AG04450 (cell line): ENCODE measurements around the gene ABCA7. TPM values are rescaled to one million over a fixed set of nuclear protein-coding genes. Genes with fewer than 3 reads are reported as not detected.
"Not testable (repeated sequence)": the region's sequence is repeated elsewhere in the genome, so short reads cannot be mapped to it uniquely, and the experiment has no call there.

Experiments used
- CTCF ChIA-PET: fragments of 300-600, 350-600 bp; formaldehyde crosslinking; extraction: SDS; loops from one replicate; lab custom pipeline; 2022; ENCODE audit warnings: antibody characterized with exemption, inconsistent platforms; lab: Charles Lee
- POLR2A ChIA-PET: fragments of 350-600 bp; formaldehyde crosslinking; extraction: SDS; loops from one replicate; lab custom pipeline; 2021; ENCODE audit warnings: antibody characterized with exemption, inconsistent platforms; lab: Yijun Ruan, JAX
- DNase-seq: peaks from one replicate; pipeline ENCODE4 v3.0.0-alpha.2; 2011; ENCODE audit warnings: low read depth, low spot score
- H3K27ac ChIP-seq: one replicate; pipeline ENCODE4 v1.5.1; 2012; ENCODE audit warnings: low read depth, low read length, control low read depth
- H3K27me3 ChIP-seq: one replicate; pipeline ENCODE4 v1.6.0; 2012; ENCODE audit warnings: low read length; ENCODE audit not compliant: control insufficient read depth, insufficient read depth
- H3K4me3 ChIP-seq: 2 replicates; pipeline ENCODE4 v1.5.1; 2011; ENCODE audit warnings: mild to moderate bottlenecking, low read depth, low read length, control low read depth
- H3K9me3 ChIP-seq: 2 replicates; pipeline ENCODE4 v1.5.1; 2012; ENCODE audit warnings: low read length; ENCODE audit not compliant: control insufficient read depth, insufficient read depth
- polyA plus RNA-seq: library from polyadenylated mRNA; depleted of rRNA; stranded (reverse); fragments of >200 nt; gene quantifications from 2 replicates; pipeline ENCODE4 v1.2.3, GENCODE V29; 2011; rRNA removed
- small RNA-seq: library from RNA; depleted of rRNA; stranded (forward); fragments of <200 nt; gene quantifications from one replicate; pipeline ENCODE3, GENCODE V24; 2012; ENCODE audit warnings: low read depth; ENCODE audit not compliant: insufficient read length
- TF ChIP-seq, protein P1 (sequence below): IDR thresholded peaks from 2 replicates; pipeline ENCODE4 v1.5.1; 2011; ENCODE audit warnings: low read depth, low read length, control low read depth, inconsistent platforms

Gene ABCA7
- polyA plus RNA-seq, 1 experiment: 1.6 TPM

DNA sequence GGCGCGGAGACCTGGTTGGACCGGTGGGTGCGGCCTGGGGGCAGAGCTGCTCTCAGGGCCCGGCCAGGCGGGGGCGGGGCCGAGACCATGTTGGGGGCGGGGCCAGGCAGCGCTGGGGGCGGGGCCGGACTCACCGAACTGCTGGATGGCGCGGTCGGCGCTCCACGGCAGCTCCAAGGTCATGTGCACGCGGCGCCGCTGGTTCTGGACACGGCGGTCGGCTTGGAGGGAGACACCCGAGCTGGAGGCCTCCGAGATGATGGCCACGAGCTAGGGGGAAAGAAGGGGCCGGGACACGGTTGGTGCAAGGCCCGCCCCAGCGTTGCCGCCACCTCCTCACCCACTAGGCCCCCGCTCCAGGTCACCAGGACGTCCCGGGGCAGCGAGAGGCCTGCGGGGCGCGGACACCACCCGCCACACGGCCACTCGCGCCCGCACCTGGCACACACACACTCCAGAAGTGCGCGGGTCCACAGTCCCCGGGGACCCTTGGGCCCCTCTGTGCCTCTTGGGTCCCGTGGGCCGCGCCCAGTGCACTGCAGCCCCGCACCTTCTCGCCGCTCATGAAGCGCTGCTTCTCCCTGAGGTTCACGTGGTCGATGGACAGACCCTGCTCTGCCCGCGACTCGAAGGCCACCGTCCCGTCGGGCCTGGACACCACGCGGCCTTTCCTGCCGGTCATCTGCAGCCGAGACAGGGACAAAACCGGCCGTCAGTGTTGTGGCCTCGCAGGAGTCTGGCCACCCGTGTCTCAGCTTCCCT, 72.5 kb downstream of the ABCA7 start:
- no peak for DNase-seq
- H3K27ac ChIP-seq: no peak overlapping the region
- CTCF ChIA-PET: interaction anchor here (1.1 to 3.6 kb wide), 11 partner anchors 9 to 161 kb away, joined by 3 to 52 read pairs (median 6); partner anchors contain the start of genes ATP5F1D and GPX4
- no peaks in the 10 kb centered on the region for H3K27me3 ChIP-seq
- H3K4me3 ChIP-seq: no peak overlapping the region
- H3K9me3 ChIP-seq: peaks cover 22% of the 10 kb centered on the region; the same call in 1 of the 2 replicates
- POLR2A ChIA-PET: interaction anchor here (0.6 to 1.5 kb wide), 4 partner anchors 9 to 141 kb away, joined by 3 to 22 read pairs (median 6); partner anchors contain the start of gene GPX4
- TF ChIP-seq, protein P1, sequence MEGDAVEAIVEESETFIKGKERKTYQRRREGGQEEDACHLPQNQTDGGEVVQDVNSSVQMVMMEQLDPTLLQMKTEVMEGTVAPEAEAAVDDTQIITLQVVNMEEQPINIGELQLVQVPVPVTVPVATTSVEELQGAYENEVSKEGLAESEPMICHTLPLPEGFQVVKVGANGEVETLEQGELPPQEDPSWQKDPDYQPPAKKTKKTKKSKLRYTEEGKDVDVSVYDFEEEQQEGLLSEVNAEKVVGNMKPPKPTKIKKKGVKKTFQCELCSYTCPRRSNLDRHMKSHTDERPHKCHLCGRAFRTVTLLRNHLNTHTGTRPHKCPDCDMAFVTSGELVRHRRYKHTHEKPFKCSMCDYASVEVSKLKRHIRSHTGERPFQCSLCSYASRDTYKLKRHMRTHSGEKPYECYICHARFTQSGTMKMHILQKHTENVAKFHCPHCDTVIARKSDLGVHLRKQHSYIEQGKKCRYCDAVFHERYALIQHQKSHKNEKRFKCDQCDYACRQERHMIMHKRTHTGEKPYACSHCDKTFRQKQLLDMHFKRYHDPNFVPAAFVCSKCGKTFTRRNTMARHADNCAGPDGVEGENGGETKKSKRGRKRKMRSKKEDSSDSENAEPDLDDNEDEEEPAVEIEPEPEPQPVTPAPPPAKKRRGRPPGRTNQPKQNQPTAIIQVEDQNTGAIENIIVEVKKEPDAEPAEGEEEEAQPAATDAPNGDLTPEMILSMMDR: no peak

DNA sequence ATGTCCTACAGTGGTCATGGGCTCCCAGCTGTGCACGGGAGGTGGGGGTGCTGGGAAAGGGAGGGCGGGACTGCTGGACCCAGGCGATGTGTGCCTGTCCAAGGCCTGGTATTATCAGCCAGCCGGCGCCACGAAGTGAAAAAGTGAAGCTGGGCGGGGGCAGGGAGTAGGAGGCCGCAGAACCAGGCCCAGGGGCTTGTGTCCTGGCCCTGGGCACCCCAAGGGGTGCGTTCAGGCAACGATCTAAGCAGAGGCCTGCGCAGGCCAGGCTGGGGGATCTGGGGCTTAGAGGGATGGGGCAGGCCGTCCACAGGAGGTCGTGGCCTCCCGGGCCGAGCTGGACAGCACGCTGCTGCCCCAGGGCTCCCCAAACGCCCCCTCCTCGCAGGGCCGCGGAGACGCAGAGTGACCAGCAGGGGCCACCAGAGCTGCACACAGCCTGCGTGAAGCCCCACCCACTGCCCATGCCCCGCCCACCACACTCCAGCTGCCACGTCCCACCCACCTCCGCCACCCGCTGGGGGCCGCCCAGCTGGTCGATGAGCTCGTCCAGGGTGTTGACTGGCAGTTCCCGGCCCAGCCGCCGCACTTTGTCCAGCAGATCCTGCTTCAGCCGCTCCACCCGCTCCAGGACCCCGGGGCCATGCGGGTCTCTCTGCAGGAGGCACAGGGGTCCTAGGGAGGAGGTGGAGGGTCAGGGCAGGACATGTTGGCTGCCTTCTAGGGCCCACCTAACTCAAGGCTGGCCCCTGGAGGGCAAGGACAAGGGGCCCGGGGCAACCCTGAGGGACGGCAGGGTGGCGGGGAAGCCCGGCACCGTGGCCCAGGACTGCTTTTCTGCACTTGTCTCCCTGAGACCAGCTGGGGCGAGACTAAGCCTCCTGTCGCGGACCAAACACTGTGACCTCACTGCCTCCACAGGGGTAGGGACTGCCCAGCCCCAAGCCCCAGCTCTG, 73.4 kb downstream of the ABCA7 start:
- POLR2A ChIA-PET: interaction anchor here (0.6 to 1.5 kb wide), 14 partner anchors 8 to 156 kb away, joined by 3 to 22 read pairs (median 4); partner anchors contain the start of genes ABCA7, CIRBP and GPX4
- no peaks in the 10 kb centered on the region for H3K27me3 ChIP-seq
- CTCF ChIA-PET: interaction anchor here (0.6 to 3.6 kb wide), 27 partner anchors 10 to 328 kb away, joined by 3 to 52 read pairs (median 5); partner anchors contain the start of genes ATP5F1D and GPX4
- TF ChIP-seq, protein P1: peak; percentile 83
- peak; percentile 94 for DNase-seq
- no peak overlapping the region for H3K4me3 ChIP-seq
- peak overlapping the region; percentile 88 for H3K27ac ChIP-seq
- peaks cover 22% of the 10 kb centered on the region; the same call in 1 of the 2 replicates for H3K9me3 ChIP-seq

DNA sequence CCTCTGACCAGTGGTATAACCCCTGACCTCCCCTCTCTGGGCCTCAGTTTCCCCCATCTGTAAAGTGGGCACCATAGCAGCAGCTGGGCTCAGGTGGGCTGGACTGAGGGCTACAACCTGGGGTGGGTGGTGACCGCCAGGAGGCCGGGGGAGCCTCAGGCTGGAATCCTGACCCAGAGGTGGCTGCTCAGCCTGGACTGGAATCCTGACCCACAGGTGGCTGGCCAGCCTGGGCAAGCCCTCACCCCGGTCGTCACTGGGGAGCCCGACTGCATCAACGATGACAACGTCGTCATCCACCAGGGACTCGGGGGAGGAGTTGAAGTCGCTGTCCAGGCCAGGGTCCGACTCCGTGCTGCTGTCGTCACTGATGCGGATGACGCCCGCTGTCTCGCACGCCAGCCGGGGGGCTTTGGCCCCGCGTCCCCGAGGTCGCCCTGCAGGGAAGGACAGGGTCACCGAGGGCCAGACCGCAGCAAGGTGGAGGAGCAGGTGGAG, 74.1 kb downstream of the ABCA7 start:
- no peak for DNase-seq
- no peaks in the 10 kb centered on the region for H3K27me3 ChIP-seq
- H3K4me3 ChIP-seq: no peak overlapping the region
- H3K9me3 ChIP-seq: peaks cover 17% of the 10 kb centered on the region; the same call in 1 of the 2 replicates
- TF ChIP-seq, protein P1: no peak
- ChIA-PET CTCF (interaction anchor here (0.6 to 3.6 kb wide), 27 partner anchors 10 to 329 kb away, joined by 3 to 52 read pairs (median 5); partner anchors contain the start of genes ATP5F1D and GPX4), POLR2A (interaction anchor here (0.7 to 1.5 kb wide), 9 partner anchors 10 to 155 kb away, joined by 3 to 22 read pairs (median 4); partner anchors contain the start of genes ABCA7, CIRBP and GPX4)
- peak overlapping the region; percentile 88 for H3K27ac ChIP-seq

DNA sequence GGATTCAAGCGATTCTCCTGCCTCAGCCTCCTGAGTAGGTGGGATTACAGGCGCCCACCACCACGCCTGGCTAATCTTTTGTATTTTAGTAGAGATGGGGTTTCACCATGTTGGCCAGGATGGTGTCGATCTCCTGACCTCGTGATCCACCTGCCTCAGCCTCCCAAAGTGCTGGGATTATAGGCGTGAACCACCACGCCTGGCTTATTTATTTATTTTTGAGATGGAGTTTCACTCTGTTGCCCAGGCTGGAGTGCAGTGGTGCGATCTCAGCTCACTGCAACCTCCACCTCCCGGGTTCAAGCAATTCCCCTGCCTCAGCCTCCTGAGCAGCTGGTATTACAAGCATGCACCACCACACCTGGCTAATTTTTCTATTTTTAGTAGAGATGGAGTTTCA, 74.8 kb downstream of the ABCA7 start:
- DNase-seq, H3K4me3 ChIP-seq, CTCF ChIA-PET, H3K27ac ChIP-seq, H3K9me3 ChIP-seq, POLR2A ChIA-PET, H3K27me3 ChIP-seq: not testable (repeated sequence)

Small RNA genes within 50 kb of the gene (small RNA-seq; reads per million reads assigned to genes)
- gene RNU6-2: 5.6 reads per million, percentile 54 among the genes with 10 or more reads in this experiment

Other genes with a start within 250 kb of the ABCA7 start
- gene PTBP1, start 242.7 kb upstream of the ABCA7 start, polyA plus RNA-seq: 141 and 216 TPM in 2 replicates
- gene PLPPR3, start 218.2 kb upstream of the ABCA7 start, polyA plus RNA-seq: 1.3 and 2.2 TPM in 2 replicates
- 0.04 TPM in 1 of 2 replicates, not detected in the other for gene AZU1, start 212.3 kb upstream of the ABCA7 start, polyA plus RNA-seq
- not detected in 2 replicates for gene PRTN3, start 199.1 kb upstream of the ABCA7 start, polyA plus RNA-seq
- gene ELANE, start 187.8 kb upstream of the ABCA7 start, polyA plus RNA-seq: not detected in 2 replicates
- 0.45 and 1.0 TPM in 2 replicates for gene CFD, start 180.4 kb upstream of the ABCA7 start, polyA plus RNA-seq
- gene MED16, start 146.9 kb upstream of the ABCA7 start, polyA plus RNA-seq: 22.7 and 31.7 TPM in 2 replicates
- gene RNU6-9, start 146.6 kb upstream of the ABCA7 start, polyA plus RNA-seq: not detected in 2 replicates
- 24.0 and 30.9 TPM in 2 replicates for gene R3HDM4, start 126.9 kb upstream of the ABCA7 start, polyA plus RNA-seq
- gene KISS1R, start 122.8 kb upstream of the ABCA7 start, polyA plus RNA-seq: not detected in 2 replicates
- 7.6 and 12.2 TPM in 2 replicates for gene ARID3A, start 114.1 kb upstream of the ABCA7 start, polyA plus RNA-seq
- gene WDR18, start 55.8 kb upstream of the ABCA7 start, polyA plus RNA-seq: 24.5 and 36.3 TPM in 2 replicates
- 0.24 and 0.38 TPM in 2 replicates for gene GRIN3B, start 39.7 kb upstream of the ABCA7 start, polyA plus RNA-seq
- gene TMEM259, start 19.0 kb upstream of the ABCA7 start, polyA plus RNA-seq: 55.8 and 74.0 TPM in 2 replicates
- not detected in 2 replicates for gene RNU6-2, start 18.6 kb upstream of the ABCA7 start, polyA plus RNA-seq
- gene CNN2, start 13.5 kb upstream of the ABCA7 start, polyA plus RNA-seq: 302 and 362 TPM in 2 replicates
- gene ARHGAP45, start 27.1 kb downstream of the ABCA7 start, polyA plus RNA-seq: 0.36 and 0.60 TPM in 2 replicates
- gene POLR2E, start 55.3 kb downstream of the ABCA7 start, polyA plus RNA-seq: 140 and 172 TPM in 2 replicates
- gene GPX4, start 63.9 kb downstream of the ABCA7 start, polyA plus RNA-seq: 627 and 865 TPM in 2 replicates
- 9.9 and 14.2 TPM in 2 replicates for gene SBNO2, start 134.2 kb downstream of the ABCA7 start, polyA plus RNA-seq
- gene STK11, start 165.7 kb downstream of the ABCA7 start, polyA plus RNA-seq: 24.6 and 26.6 TPM in 2 replicates
- gene CBARP, start 197.9 kb downstream of the ABCA7 start, polyA plus RNA-seq: 1.1 and 1.6 TPM in 2 replicates
- gene ATP5F1D, start 201.6 kb downstream of the ABCA7 start, polyA plus RNA-seq: 36.4 and 55.1 TPM in 2 replicates
- 6.6 and 10.6 TPM in 2 replicates for gene MIDN, start 208.5 kb downstream of the ABCA7 start, polyA plus RNA-seq
- 269 and 274 TPM in 2 replicates for gene CIRBP, start 229.2 kb downstream of the ABCA7 start, polyA plus RNA-seq
- 16.6 and 29.1 TPM in 2 replicates for gene FAM174C, start 235.4 kb downstream of the ABCA7 start, polyA plus RNA-seq
- gene EFNA2, start 245.8 kb downstream of the ABCA7 start, polyA plus RNA-seq: not detected in 2 replicates